Spleen (tissue), 11 donors: ENCODE results near the gene FILIP1L. TPM values are rescaled to one million over a fixed set of nuclear protein-coding genes. Genes with fewer than 3 reads are reported as not detected.

Experiments used
- DNase-seq: peaks from one replicate; pipeline ENCODE4 v3.0.0-alpha.2; 2020
- H3K27ac ChIP-seq, 8 donors: fragments of 200-600 bp; sonication (generic) in 7 of 8; 1 replicate in 4 of 8; 2 replicates in 4 of 8; pipeline versions ENCODE4 v1.5.0 to v1.8.0; 2016 to 2021; ENCODE audit warnings: inconsistent platforms in 4 of 8, mild to moderate bottlenecking in 4 of 8, moderate library complexity in 1 of 8
- H3K27me3 ChIP-seq, 7 donors: fragments of 200-600 bp; sonication (generic) in 6 of 7; replicated peaks in 1 of 7; 1 replicate in 4 of 7; 2 replicates in 3 of 7; pipeline versions ENCODE4 v1.5.0 to v1.8.0; 2016 to 2021; ENCODE audit warnings: inconsistent platforms in 3 of 7, mild to moderate bottlenecking in 1 of 7
- H3K36me3 ChIP-seq, 6 donors: fragments of 200-600 bp; sonication (generic) in 5 of 6; 1 replicate in 4 of 6; 2 replicates in 2 of 6; pipeline versions ENCODE4 v1.5.0 to v1.8.0; 2016 to 2021; ENCODE audit warnings: inconsistent platforms in 2 of 6
- H3K4me1 ChIP-seq, 6 donors: fragments of 200-600 bp; sonication (generic) in 5 of 6; 1 replicate in 3 of 6; 2 replicates in 3 of 6; pipeline versions ENCODE4 v1.5.0 to v1.8.0; 2016 to 2021; ENCODE audit warnings: inconsistent platforms in 3 of 6
- H3K4me3 ChIP-seq, 8 donors: fragments of 200-600 bp; sonication (generic) in 7 of 8; 1 replicate in 4 of 8; 2 replicates in 4 of 8; pipeline versions ENCODE4 v1.5.0 to v1.8.0; 2016 to 2021; ENCODE audit warnings: inconsistent platforms in 4 of 8, mild to moderate bottlenecking in 4 of 8, moderate library complexity in 2 of 8
- H3K9me3 ChIP-seq, 8 donors: fragments of 200-600 bp; sonication (generic) in 7 of 8; 1 replicate in 4 of 8; 2 replicates in 4 of 8; pipeline versions ENCODE4 v1.5.0 to v1.8.0; 2016 to 2021; ENCODE audit warnings: inconsistent platforms in 4 of 8
- POLR2A ChIP-seq, 3 donors: fragments of 450-650 bp; IDR thresholded peaks; one replicate each; pipeline ENCODE4 v1.5.1; 2017; ENCODE audit warnings: antibody characterized with exemption in 3 of 3, mild to moderate bottlenecking in 1 of 3
- POLR2AphosphoS5 ChIP-seq, 3 donors: sonication (generic); formaldehyde crosslinking; IDR thresholded peaks; one replicate each; pipeline ENCODE4 v1.5.1; 2017; ENCODE audit warnings: antibody characterized with exemption in 3 of 3
- WGBS, 5 donors: extraction: QIAGEN DNeasy Blood & Tissue Kit in 3 of 5; methylation state at CpG; one replicate each; pipeline versions ENCODE4 v1.1.5 to v1.1.7; 2013 to 2018; 5-methylcytosine and 5-hydroxymethylcytosine counted together
- intact Hi-C: fragments of 100-400 bp; cut with DNase I; formaldehyde crosslinking; loops from one replicate; pipeline ENCODE4 v1.15.0; 2023; ENCODE audit warnings: low total_unique reads
- polyA plus RNA-seq, 3 donors: library from polyadenylated mRNA; stranded (reverse); fragments of 200-250 nt; gene quantifications; one replicate each; pipeline ENCODE4 v1.2.1, GENCODE V29; 2013
- total RNA-seq, 7 donors: library from RNA; depleted of rRNA in 3 of 7; stranded (reverse); fragments of >200 nt in 3 of 7; fragmentation: NEBNext Ultra II Directional in 4 of 7; extraction: Animal tissue kit (Norgen Biotek cat#: 25700) in 4 of 7; gene quantifications; one replicate each; pipeline versions ENCODE4 v1.1.0 to v1.2.1, GENCODE V29; 2016 to 2021
- TF ChIP-seq, protein P1 (sequence below), 11 experiments: fragments of 200-600 bp in 7 of 11; fragments of 450-650 bp in 4 of 11; sonication (generic) in 4 of 11; IDR thresholded peaks in 8 of 11; conservative IDR thresholded peaks in 3 of 11; 1 replicate in 7 of 11; 2 replicates in 4 of 11; pipeline versions ENCODE4 v1.4.0 to v1.8.0; 2016 to 2021; ENCODE audit warnings: antibody characterized with exemption in 11 of 11, inconsistent platforms in 4 of 11, mild to moderate bottlenecking in 1 of 11
- donor health status: healthy with polysubstance abuse.
- donor health status: DM: no; HTN: no; CAD: no; lungs with moderate emphysema.
- donor health status: DM: no; HTN: no; CAD: no.
- donor health status: Bipolar disorder and iron deficiency.
- donor health status: healthy.
- donor health status: DM: no; HTN: no; CAD: no.
- donor health status: DM: yes; HTN: yes; CAD: no.

Gene FILIP1L
- total and polyA plus RNA-seq, 10 donors = 11.1 to 47.7 (median 30.9) TPM

DNA sequence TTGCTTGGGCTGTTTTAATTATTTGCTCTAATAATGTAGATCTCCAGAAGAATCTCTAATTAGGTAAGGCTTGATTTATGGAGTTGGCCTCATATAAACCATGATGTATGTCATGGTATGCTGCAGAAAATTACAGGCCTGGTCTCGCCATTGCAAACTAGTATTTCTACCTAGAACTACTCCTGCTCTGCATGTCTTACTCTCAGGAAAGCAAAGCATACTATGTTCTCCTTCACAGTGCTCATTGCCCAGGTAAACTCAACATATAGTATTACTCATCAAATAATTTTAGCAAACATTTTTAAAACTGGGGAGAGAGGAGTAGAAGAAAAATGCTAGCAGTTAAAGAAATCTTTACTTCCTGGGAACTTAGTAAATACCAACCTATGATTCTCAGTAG lies 90.7 kb downstream of the FILIP1L start:
- intact Hi-C loops = no loop called here
- 85 to 96% (median 94%) methylated on average over 1 of the region's 1 CpG for WGBS, 5 donors
- Histone ChIP-seq H3K36me3 (no peaks in the 10 kb centered on the region), H3K9me3 (no peaks in the 10 kb centered on the region), H3K27me3 (no peaks in the 10 kb centered on the region), H3K4me1 (no peaks in the 10 kb centered on the region), H3K4me3 (no peak overlapping the region), H3K27ac (no peak overlapping the region)
- no peak for DNase-seq
- TF ChIP-seq POLR2A (IDR thresholded peaks at IDR 0.05) (no peak), POLR2AphosphoS5 (IDR thresholded peaks at IDR 0.05) (no peak)
- TF ChIP-seq, protein P1, sequence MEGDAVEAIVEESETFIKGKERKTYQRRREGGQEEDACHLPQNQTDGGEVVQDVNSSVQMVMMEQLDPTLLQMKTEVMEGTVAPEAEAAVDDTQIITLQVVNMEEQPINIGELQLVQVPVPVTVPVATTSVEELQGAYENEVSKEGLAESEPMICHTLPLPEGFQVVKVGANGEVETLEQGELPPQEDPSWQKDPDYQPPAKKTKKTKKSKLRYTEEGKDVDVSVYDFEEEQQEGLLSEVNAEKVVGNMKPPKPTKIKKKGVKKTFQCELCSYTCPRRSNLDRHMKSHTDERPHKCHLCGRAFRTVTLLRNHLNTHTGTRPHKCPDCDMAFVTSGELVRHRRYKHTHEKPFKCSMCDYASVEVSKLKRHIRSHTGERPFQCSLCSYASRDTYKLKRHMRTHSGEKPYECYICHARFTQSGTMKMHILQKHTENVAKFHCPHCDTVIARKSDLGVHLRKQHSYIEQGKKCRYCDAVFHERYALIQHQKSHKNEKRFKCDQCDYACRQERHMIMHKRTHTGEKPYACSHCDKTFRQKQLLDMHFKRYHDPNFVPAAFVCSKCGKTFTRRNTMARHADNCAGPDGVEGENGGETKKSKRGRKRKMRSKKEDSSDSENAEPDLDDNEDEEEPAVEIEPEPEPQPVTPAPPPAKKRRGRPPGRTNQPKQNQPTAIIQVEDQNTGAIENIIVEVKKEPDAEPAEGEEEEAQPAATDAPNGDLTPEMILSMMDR (IDR thresholded peaks at IDR 0.05 in 8 of 11, conservative IDR thresholded peaks at IDR 0.05 in 3 of 11) = no peak

DNA sequence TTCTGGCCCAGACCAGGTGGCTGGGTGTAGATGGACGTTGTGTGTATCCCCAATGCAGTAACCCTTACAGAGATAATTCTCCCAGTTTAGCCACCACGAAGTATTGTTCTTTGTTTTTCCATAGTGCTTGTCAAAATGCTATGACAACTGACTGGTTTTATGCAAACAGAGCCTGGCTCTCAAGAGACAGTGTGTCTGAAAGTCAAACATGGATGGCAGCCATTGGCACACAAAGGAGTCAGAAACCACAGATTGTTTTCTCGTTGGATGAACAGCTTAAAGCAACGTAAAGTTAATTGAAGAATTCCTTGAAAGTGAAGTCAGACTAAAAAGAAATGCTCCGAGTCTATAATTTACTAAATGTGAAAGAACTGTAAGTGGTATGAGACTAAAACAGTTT lies 91.2 kb downstream of the FILIP1L start:
- 79 to 92% (median 82%) methylated on average over 5 of the region's 5 CpGs for WGBS, 5 donors
- no peak overlapping the region for H3K27ac ChIP-seq
- no peaks in the 10 kb centered on the region for H3K36me3 ChIP-seq
- no peaks in the 10 kb centered on the region for H3K9me3 ChIP-seq
- TF ChIP-seq, protein P1 (IDR thresholded peaks at IDR 0.05 in 8 of 11, conservative IDR thresholded peaks at IDR 0.05 in 3 of 11) = no peak
- TF ChIP-seq POLR2A (IDR thresholded peaks at IDR 0.05) (no peak), POLR2AphosphoS5 (IDR thresholded peaks at IDR 0.05) (no peak)
- H3K4me1 ChIP-seq = no peaks in the 10 kb centered on the region
- no peaks in the 10 kb centered on the region for H3K27me3 ChIP-seq
- intact Hi-C loops = no loop called here
- no peak overlapping the region for H3K4me3 ChIP-seq
- no peak for DNase-seq

DNA sequence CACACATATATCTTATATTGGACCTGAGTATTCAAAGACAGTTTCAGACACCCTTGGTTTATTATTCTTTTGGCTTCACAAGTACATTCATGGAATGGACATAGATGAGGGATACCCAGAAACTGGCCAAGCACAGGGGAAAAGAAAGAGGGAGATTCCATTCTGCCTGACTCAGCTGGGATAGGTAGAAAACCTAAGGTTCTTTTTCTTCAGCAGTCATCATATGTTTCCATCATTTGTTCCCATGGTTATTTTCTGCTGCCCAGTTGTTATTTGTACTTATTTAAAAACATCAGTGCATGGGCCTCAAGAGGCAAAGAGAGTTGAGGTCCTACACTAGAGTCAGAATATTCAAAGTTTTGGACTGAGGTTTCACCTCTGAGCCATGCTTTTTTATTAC lies 91.8 kb downstream of the FILIP1L start:
- no peaks in the 10 kb centered on the region for H3K27me3 ChIP-seq
- TF ChIP-seq, protein P1 (IDR thresholded peaks at IDR 0.05 in 8 of 11, conservative IDR thresholded peaks at IDR 0.05 in 3 of 11) = no peak
- TF ChIP-seq POLR2A (IDR thresholded peaks at IDR 0.05) (no peak), POLR2AphosphoS5 (IDR thresholded peaks at IDR 0.05) (no peak)
- no peaks in the 10 kb centered on the region for H3K4me1 ChIP-seq
- intact Hi-C loops = no loop called here
- H3K36me3 ChIP-seq = no peaks in the 10 kb centered on the region
- no peak overlapping the region for H3K4me3 ChIP-seq
- H3K9me3 ChIP-seq = no peaks in the 10 kb centered on the region
- no peak for DNase-seq
- peak overlapping the region in 1 of 8 donors; percentile 26 for H3K27ac ChIP-seq

DNA sequence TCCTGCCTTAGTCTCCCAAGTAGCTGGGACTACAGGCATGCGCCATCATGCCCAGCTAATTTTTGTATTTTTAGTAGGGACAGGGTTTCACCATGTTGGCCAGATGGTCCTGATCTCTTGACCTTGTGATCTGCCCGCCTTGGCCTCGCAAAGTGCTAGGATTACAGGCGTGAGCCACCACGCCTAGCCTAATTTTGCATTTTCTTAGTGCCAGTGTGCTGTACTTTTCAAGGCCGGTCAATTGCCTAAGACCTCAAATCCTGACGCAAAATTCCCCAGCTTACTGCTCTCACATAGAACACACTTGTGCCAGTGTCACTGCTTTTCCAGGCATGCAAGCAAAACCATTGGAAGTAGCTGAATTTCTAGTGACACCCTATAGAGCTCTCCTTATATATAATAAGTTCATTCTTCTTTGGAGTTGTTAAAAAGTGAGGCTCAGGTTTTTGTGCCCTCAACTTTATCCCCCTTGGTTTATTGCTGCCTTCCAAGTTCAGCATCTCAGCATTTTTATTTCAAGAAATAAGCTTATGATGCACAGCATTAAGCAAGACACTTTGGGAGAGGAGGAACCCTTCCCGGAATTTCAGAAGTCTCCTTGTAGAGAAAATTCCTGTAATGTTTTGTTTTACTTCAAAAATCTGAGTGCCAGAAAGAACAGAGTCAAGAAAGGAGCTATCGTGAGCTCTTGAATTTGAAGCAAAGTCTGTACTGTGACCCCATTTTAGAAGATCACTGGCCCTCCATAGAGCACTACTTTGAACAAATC lies 93.2 kb downstream of the FILIP1L start:
- 86 to 96% (median 88%) methylated on average over 9 of the region's 9 CpGs for WGBS, 5 donors
- TF ChIP-seq POLR2A (IDR thresholded peaks at IDR 0.05) (no peak), POLR2AphosphoS5 (IDR thresholded peaks at IDR 0.05) (no peak)
- TF ChIP-seq, protein P1 (IDR thresholded peaks at IDR 0.05 in 8 of 11, conservative IDR thresholded peaks at IDR 0.05 in 3 of 11) = no peak
- no peaks in the 10 kb centered on the region for H3K27me3 ChIP-seq
- no peaks in the 10 kb centered on the region for H3K4me1 ChIP-seq
- peak; percentile 24 for DNase-seq
- H3K27ac ChIP-seq = peak overlapping the region in 5 of 8 donors; percentile 1 to 41 (median 35)
- intact Hi-C loops = no loop called here
- H3K9me3 ChIP-seq = no peaks in the 10 kb centered on the region
- H3K4me3 ChIP-seq = no peak overlapping the region
- no peaks in the 10 kb centered on the region for H3K36me3 ChIP-seq
